Glutamatergic neuron (in vitro differentiated cells): ENCODE data around the gene LDLRAP1. TPM values are rescaled to one million over a fixed set of nuclear protein-coding genes. Genes with fewer than 3 reads are reported as not detected.

Source experiments
- DNase-seq: peaks from one replicate; pipeline ENCODE4 v3.0.0; 2022
- H3K27ac Mint-ChIP-seq: one replicate; pipeline ENCODE4 v1.8.0; 2020; ENCODE audit warnings: mild to moderate bottlenecking, mixed read lengths, inconsistent platforms; ENCODE audit not compliant: unreplicated experiment
- H3K27me3 Mint-ChIP-seq: one replicate; pipeline ENCODE4 v1.8.0; 2020; ENCODE audit warnings: mild to moderate bottlenecking, moderate library complexity, mixed read lengths, inconsistent platforms; ENCODE audit not compliant: unreplicated experiment
- H3K36me3 Mint-ChIP-seq: one replicate; pipeline ENCODE4 v1.8.0; 2020; ENCODE audit warnings: mild to moderate bottlenecking, mixed read lengths, inconsistent platforms; ENCODE audit not compliant: unreplicated experiment
- H3K4me1 Mint-ChIP-seq: one replicate; pipeline ENCODE4 v1.8.0; 2020; ENCODE audit warnings: mild to moderate bottlenecking, low read depth, mixed read lengths, inconsistent platforms; ENCODE audit not compliant: unreplicated experiment
- H3K4me3 Mint-ChIP-seq: one replicate; pipeline ENCODE4 v1.8.0; 2020; ENCODE audit warnings: mild to moderate bottlenecking, mixed read lengths, inconsistent platforms; ENCODE audit not compliant: unreplicated experiment
- H3K9me3 Mint-ChIP-seq: one replicate; pipeline ENCODE4 v1.8.0; 2020; ENCODE audit warnings: mild to moderate bottlenecking, moderate library complexity, mixed read lengths, inconsistent platforms; ENCODE audit not compliant: unreplicated experiment
- CTCF ChIP-seq: fragments of 200-600 bp; sonication (generic); IDR thresholded peaks from one replicate; pipeline ENCODE4 v1.5.0; 2021; ENCODE audit not compliant: partially characterized antibody, unreplicated experiment
- total RNA-seq: library from RNA; stranded (reverse); fragmentation: NEBNext Ultra II Directional; extraction: Animal tissue kit (Norgen Biotek cat#: 25700); gene quantifications from one replicate; pipeline ENCODE4 v1.2.1, GENCODE V29; 2021; ENCODE audit not compliant: unreplicated experiment

Gene LDLRAP1
- total RNA-seq, 1 donor from 2014 or later: 2.4 TPM

GRCh38 chr1:25568834-25569596 lies 25.6 kb downstream of the LDLRAP1 start:
- peak; percentile 47 for DNase-seq
- no peak for TF ChIP-seq CTCF
- H3K36me3 Mint-ChIP-seq: no peaks in the 10 kb centered on the region
- peaks cover 8% of the 10 kb centered on the region for H3K9me3 Mint-ChIP-seq
- peaks cover 33% of the 10 kb centered on the region for H3K4me1 Mint-ChIP-seq
- H3K27me3 Mint-ChIP-seq: peaks cover 1% of the 10 kb centered on the region
- H3K4me3 Mint-ChIP-seq: peak overlapping the region; percentile 67
- peak overlapping the region; percentile 86 for H3K27ac Mint-ChIP-seq

- H3K27me3 Mint-ChIP-seq: peaks cover 2% of the 10 kb centered on the region
- DNase-seq: peak; percentile 55
- peak overlapping the region; percentile 67 for H3K4me3 Mint-ChIP-seq
- TF ChIP-seq CTCF: no peak
- H3K27ac Mint-ChIP-seq: peak overlapping the region; percentile 86
- peaks cover 33% of the 10 kb centered on the region for H3K4me1 Mint-ChIP-seq
- no peaks in the 10 kb centered on the region for H3K36me3 Mint-ChIP-seq
- peaks cover 9% of the 10 kb centered on the region for H3K9me3 Mint-ChIP-seq
Measured at GRCh38 chr1:25569597-25570396, 26.4 kb downstream of the LDLRAP1 start.

- H3K4me1 Mint-ChIP-seq: peaks cover 31% of the 10 kb centered on the region
- no peak for DNase-seq
- no peak overlapping the region for H3K27ac Mint-ChIP-seq
- no peak for TF ChIP-seq CTCF
- H3K4me3 Mint-ChIP-seq: no peak overlapping the region
- H3K9me3 Mint-ChIP-seq: peaks cover 9% of the 10 kb centered on the region
- H3K36me3 Mint-ChIP-seq: no peaks in the 10 kb centered on the region
- H3K27me3 Mint-ChIP-seq: peaks cover 3% of the 10 kb centered on the region
Measured at GRCh38 chr1:25570798-25571521, 27.6 kb downstream of the LDLRAP1 start.

- no peak overlapping the region for H3K4me3 Mint-ChIP-seq
- peaks cover 7% of the 10 kb centered on the region for H3K9me3 Mint-ChIP-seq
- no peak for DNase-seq
- H3K36me3 Mint-ChIP-seq: no peaks in the 10 kb centered on the region
- H3K27me3 Mint-ChIP-seq: peaks cover 3% of the 10 kb centered on the region
- H3K27ac Mint-ChIP-seq: no peak overlapping the region
- H3K4me1 Mint-ChIP-seq: peaks cover 26% of the 10 kb centered on the region
- no peak for TF ChIP-seq CTCF
Measured at GRCh38 chr1:25571522-25571970, 28.1 kb downstream of the LDLRAP1 start.
